HL-60 (cell line): ENCODE results near the gene ATP6V1C2.

Source experiments
- DNase-seq, 2 experiments: peaks; one replicate each; pipeline ENCODE4 v3.0.0-alpha.2; 2010 to 2020; ENCODE audit warnings: low read depth in 1 of 2, low spot score in 1 of 2
- H3K27ac ChIP-seq: fragments of 250-450 bp; sonication (Bioruptor Pico); replicated peaks from 2 replicates; pipeline ENCODE4 v1.5.1; 2020; ENCODE audit warnings: mild to moderate bottlenecking, moderate library complexity
- H3K27me3 ChIP-seq: fragments of 250-450 bp; sonication (Bioruptor Pico); 2 replicates; pipeline ENCODE4 v1.5.1; 2021; ENCODE audit warnings: mild to moderate bottlenecking, moderate library complexity; ENCODE audit not compliant: insufficient read depth, poor library complexity, severe bottlenecking
- H3K4me3 ChIP-seq: replicated peaks from 2 replicates; pipeline ENCODE4 v1.5.1; 2011; ENCODE audit warnings: mild to moderate bottlenecking, control low read depth, low read length; ENCODE audit not compliant: insufficient read depth
- GABPA ChIP-seq: IDR thresholded peaks from 2 replicates; pipeline ENCODE4 v1.6.1; 2012; ENCODE audit warnings: low read depth
- POLR2AphosphoS5 ChIP-seq: IDR thresholded peaks from 2 replicates; pipeline ENCODE4 v1.6.1; 2012; ENCODE audit warnings: low read depth
- SPI1 ChIP-seq: IDR thresholded peaks from 2 replicates; pipeline ENCODE4 v1.6.1; 2012; ENCODE audit warnings: low read depth, mild to moderate bottlenecking, borderline replicate concordance
- TF ChIP-seq, protein P1 (sequence below): IDR thresholded peaks from one replicate; pipeline ENCODE4 v1.5.1; 2011; ENCODE audit warnings: low read length, control low read depth, inconsistent platforms; ENCODE audit not compliant: insufficient read depth
- TF ChIP-seq, protein P2 (sequence below): IDR thresholded peaks from 2 replicates; pipeline ENCODE4 v1.6.1; 2012; ENCODE audit warnings: low read depth; ENCODE audit not compliant: insufficient replicate concordance

Gene ATP6V1C2

DNA sequence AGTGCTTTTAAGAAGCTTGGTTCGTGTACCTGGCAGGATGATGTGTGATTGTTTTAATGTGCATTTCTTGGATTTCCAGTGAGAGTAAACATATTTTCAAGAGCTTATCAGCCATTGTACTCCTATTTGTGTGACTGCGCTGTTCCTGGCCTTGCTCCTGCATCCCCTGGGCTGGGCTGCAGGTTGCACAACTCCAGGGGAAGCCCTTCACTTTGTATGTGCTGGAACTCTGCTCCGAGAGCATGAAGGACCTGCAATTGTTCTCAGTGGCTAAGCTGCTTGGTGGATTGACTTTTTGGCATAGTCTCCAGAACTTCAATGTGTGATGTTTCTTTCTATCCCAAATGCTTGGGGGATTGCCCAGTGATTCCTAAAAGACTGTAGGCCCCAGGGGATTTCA is 18.8 kb downstream of the ATP6V1C2 start:
- Histone ChIP-seq H3K27me3 (no peaks in the 10 kb centered on the region), H3K4me3 (no peak overlapping the region), H3K27ac (no peak overlapping the region)
- TF ChIP-seq, protein P1, sequence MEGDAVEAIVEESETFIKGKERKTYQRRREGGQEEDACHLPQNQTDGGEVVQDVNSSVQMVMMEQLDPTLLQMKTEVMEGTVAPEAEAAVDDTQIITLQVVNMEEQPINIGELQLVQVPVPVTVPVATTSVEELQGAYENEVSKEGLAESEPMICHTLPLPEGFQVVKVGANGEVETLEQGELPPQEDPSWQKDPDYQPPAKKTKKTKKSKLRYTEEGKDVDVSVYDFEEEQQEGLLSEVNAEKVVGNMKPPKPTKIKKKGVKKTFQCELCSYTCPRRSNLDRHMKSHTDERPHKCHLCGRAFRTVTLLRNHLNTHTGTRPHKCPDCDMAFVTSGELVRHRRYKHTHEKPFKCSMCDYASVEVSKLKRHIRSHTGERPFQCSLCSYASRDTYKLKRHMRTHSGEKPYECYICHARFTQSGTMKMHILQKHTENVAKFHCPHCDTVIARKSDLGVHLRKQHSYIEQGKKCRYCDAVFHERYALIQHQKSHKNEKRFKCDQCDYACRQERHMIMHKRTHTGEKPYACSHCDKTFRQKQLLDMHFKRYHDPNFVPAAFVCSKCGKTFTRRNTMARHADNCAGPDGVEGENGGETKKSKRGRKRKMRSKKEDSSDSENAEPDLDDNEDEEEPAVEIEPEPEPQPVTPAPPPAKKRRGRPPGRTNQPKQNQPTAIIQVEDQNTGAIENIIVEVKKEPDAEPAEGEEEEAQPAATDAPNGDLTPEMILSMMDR = no peak
- TF ChIP-seq SPI1 (no peak), GABPA (no peak), POLR2AphosphoS5 (no peak)
- TF ChIP-seq, protein P2, sequence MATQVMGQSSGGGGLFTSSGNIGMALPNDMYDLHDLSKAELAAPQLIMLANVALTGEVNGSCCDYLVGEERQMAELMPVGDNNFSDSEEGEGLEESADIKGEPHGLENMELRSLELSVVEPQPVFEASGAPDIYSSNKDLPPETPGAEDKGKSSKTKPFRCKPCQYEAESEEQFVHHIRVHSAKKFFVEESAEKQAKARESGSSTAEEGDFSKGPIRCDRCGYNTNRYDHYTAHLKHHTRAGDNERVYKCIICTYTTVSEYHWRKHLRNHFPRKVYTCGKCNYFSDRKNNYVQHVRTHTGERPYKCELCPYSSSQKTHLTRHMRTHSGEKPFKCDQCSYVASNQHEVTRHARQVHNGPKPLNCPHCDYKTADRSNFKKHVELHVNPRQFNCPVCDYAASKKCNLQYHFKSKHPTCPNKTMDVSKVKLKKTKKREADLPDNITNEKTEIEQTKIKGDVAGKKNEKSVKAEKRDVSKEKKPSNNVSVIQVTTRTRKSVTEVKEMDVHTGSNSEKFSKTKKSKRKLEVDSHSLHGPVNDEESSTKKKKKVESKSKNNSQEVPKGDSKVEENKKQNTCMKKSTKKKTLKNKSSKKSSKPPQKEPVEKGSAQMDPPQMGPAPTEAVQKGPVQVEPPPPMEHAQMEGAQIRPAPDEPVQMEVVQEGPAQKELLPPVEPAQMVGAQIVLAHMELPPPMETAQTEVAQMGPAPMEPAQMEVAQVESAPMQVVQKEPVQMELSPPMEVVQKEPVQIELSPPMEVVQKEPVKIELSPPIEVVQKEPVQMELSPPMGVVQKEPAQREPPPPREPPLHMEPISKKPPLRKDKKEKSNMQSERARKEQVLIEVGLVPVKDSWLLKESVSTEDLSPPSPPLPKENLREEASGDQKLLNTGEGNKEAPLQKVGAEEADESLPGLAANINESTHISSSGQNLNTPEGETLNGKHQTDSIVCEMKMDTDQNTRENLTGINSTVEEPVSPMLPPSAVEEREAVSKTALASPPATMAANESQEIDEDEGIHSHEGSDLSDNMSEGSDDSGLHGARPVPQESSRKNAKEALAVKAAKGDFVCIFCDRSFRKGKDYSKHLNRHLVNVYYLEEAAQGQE = no peak
- no peak for DNase-seq

DNA sequence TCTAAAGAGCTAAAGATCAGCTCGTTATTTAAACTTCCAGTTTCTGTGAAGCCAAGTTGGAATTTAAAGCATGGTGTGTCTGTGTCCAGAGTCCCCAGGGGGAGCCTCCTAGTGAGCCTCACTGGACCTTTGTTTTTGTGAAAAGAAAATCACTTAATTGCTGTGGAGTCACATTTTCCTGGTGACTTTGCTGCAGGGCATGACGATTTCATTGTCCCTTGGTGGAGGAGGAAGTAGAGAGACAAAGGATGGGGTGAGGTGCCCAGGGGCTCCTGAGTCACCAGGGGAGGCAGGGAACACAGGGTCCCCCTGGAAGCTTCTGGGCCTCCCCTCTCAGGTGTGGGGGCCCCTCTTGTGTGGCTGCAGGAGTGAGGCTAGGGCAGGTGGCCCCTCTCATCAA is 19.7 kb downstream of the ATP6V1C2 start:
- Histone ChIP-seq H3K27me3 (no peaks in the 10 kb centered on the region), H3K27ac (no peak overlapping the region), H3K4me3 (no peak overlapping the region)
- no peak for TF ChIP-seq GABPA
- TF ChIP-seq, protein P1 = no peak
- no peak for TF ChIP-seq POLR2AphosphoS5
- TF ChIP-seq, protein P2 = no peak
- no peak for TF ChIP-seq SPI1
- no peak for DNase-seq

DNA sequence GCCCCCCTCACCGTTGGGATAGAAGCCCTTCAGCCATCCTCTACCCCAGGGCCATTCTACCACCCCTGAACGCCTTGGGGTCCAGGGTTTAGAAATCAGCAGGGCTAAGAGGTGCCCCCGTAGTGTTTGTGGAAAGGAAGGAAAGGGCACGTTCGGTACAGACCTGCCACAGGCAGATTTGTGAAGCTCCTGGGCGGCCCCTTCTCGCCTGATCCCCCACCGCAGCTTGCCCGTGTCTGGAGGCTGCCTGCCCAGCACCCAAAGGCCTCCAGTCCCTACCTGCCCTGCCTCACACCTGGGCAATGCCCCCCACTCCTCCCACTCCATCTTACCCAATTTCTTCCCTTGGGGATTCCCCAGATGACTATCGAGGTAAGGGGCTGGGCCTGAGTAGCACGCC is 21.2 kb downstream of the ATP6V1C2 start:
- no peak overlapping the region for H3K4me3 ChIP-seq
- H3K27me3 ChIP-seq = no peaks in the 10 kb centered on the region
- no peak for DNase-seq
- no peak for TF ChIP-seq SPI1
- TF ChIP-seq, protein P2 = no peak
- TF ChIP-seq GABPA = no peak
- TF ChIP-seq, protein P1 = no peak
- TF ChIP-seq POLR2AphosphoS5 = no peak
- no peak overlapping the region for H3K27ac ChIP-seq
